SK-N-SH treated with all-trans-retinoic acid at 6 μM for 48 hours (cell line): Measurements from ENCODE around the gene MRPL58.

ENCODE experiments used
- BACH2 ChIP-seq: fragments of 250-450 bp; sonication (Bioruptor Pico); IDR thresholded peaks from 2 replicates; pipeline ENCODE4 v1.9.0; 2021; ENCODE audit warnings: mild to moderate bottlenecking, borderline replicate concordance
- CREB5 ChIP-seq: fragments of 250-450 bp; sonication (Bioruptor Pico); IDR thresholded peaks from 2 replicates; pipeline ENCODE4 v1.5.1; 2020; ENCODE audit warnings: low read depth, mild to moderate bottlenecking, moderate library complexity
- CSRNP3 ChIP-seq: fragments of 250-450 bp; sonication (Bioruptor Pico); IDR thresholded peaks from 2 replicates; pipeline ENCODE4 v1.5.1; 2021; ENCODE audit warnings: mild to moderate bottlenecking, moderate library complexity
- ESRRG ChIP-seq: fragments of 250-450 bp; sonication (Bioruptor Pico); IDR thresholded peaks from 2 replicates; pipeline ENCODE4 v1.6.1; 2021; ENCODE audit warnings: mild to moderate bottlenecking
- SNAI2 ChIP-seq: fragments of 250-450 bp; sonication (Bioruptor Pico); IDR thresholded peaks from 2 replicates; pipeline ENCODE4 v1.5.0; 2020; ENCODE audit warnings: mild to moderate bottlenecking, moderate library complexity
- TOX ChIP-seq: fragments of 250-450 bp; sonication (Bioruptor Pico); IDR thresholded peaks from 2 replicates; pipeline ENCODE4 v1.8.0; 2021; ENCODE audit warnings: mild to moderate bottlenecking, moderate library complexity, borderline replicate concordance
- ZFP3 ChIP-seq: fragments of 250-450 bp; sonication (Bioruptor Pico); IDR thresholded peaks from 2 replicates; pipeline ENCODE4 v1.5.0; 2020; ENCODE audit warnings: mild to moderate bottlenecking, moderate library complexity
- ZFP30 ChIP-seq: fragments of 450-650 bp; formaldehyde crosslinking; IDR thresholded peaks from 2 replicates; pipeline ENCODE4 v1.5.0; 2022; ENCODE audit warnings: mild to moderate bottlenecking, moderate library complexity
- ZNF565 ChIP-seq: fragments of 450-650 bp; formaldehyde crosslinking; conservative IDR thresholded peaks from 2 replicates; pipeline ENCODE4 v1.5.0; 2020; ENCODE audit warnings: low read depth, mild to moderate bottlenecking, moderate library complexity
- ZNF8 ChIP-seq: fragments of 450-650 bp; formaldehyde crosslinking; IDR thresholded peaks from 2 replicates; pipeline ENCODE4 v1.5.0; 2020; ENCODE audit warnings: mild to moderate bottlenecking, moderate library complexity

- TF ChIP-seq BACH2 (no peak), TOX (CRISPR knock-in tag) (no peak), ZNF565 (no peak), CSRNP3 (no peak), CREB5 (CRISPR knock-in tag) (no peak), SNAI2 (CRISPR knock-in tag) (no peak), ZFP30 (CRISPR knock-in tag) (no peak), ZNF8 (no peak), ESRRG (CRISPR knock-in tag) (no peak), ZFP3 (no peak)
Observed at GRCh38 chr17:74971842-74972106, 40.7 kb upstream of the MRPL58 start.
